Neuronal stem cell (in vitro differentiated cells): ENCODE measurements around the gene SCPEP1.

Source experiments
- DNase-seq: peaks from one replicate; pipeline ENCODE4 v3.0.0-alpha.2; 2013; ENCODE audit warnings: low spot score
- H2AFZ ChIP-seq: one replicate; pipeline ENCODE4 v1.6.1; 2013; ENCODE audit warnings: mild to moderate bottlenecking, low read length, inconsistent platforms
- H2AK5ac ChIP-seq: 2 replicates; pipeline ENCODE4 v1.6.1; 2013; ENCODE audit warnings: low read depth, mild to moderate bottlenecking, inconsistent platforms, low read length, moderate library complexity, mixed read lengths
- H2BK120ac ChIP-seq: 2 replicates; pipeline ENCODE4 v1.6.1; 2013; ENCODE audit warnings: low read depth, mild to moderate bottlenecking, inconsistent platforms, low read length, moderate library complexity, mixed read lengths
- H2BK12ac ChIP-seq: one replicate; pipeline ENCODE4 v1.6.1; 2013; ENCODE audit warnings: low read length, inconsistent platforms
- H2BK15ac ChIP-seq: 2 replicates; pipeline ENCODE4 v1.6.1; 2013; ENCODE audit warnings: mild to moderate bottlenecking, low read length, inconsistent platforms, mixed read lengths
- H2BK5ac ChIP-seq: one replicate; pipeline ENCODE4 v1.6.1; 2013; ENCODE audit warnings: inconsistent platforms, mild to moderate bottlenecking, low read length, moderate library complexity
- H3K14ac ChIP-seq: one replicate; pipeline ENCODE4 v1.6.1; 2013; ENCODE audit warnings: low read length, inconsistent platforms
- H3K18ac ChIP-seq: 2 replicates; pipeline ENCODE4 v1.6.1; 2013; ENCODE audit warnings: low read length, inconsistent platforms
- H3K23ac ChIP-seq: 2 replicates; pipeline ENCODE4 v1.6.1; 2013; ENCODE audit warnings: low read depth, mild to moderate bottlenecking, mixed read lengths, low read length, inconsistent platforms; ENCODE audit not compliant: poor library complexity
- H3K27ac ChIP-seq: replicated peaks from 3 replicates; pipeline ENCODE4 v1.5.1; 2013; ENCODE audit warnings: low read length, inconsistent platforms
- H3K27me3 ChIP-seq, 3 experiments: 2 replicates each; pipeline ENCODE4 v1.6.1; 2013; ENCODE audit warnings: low read length in 3 of 3, mild to moderate bottlenecking in 2 of 3, inconsistent platforms in 1 of 3, low read depth in 1 of 3, mixed read lengths in 1 of 3, moderate library complexity in 1 of 3; ENCODE audit not compliant: control insufficient read depth in 3 of 3, insufficient read depth in 3 of 3
- H3K36me3 ChIP-seq, 2 donors: replicated peaks in 1 of 2; 2 replicates each; pipeline ENCODE4 v1.6.1; 2013; ENCODE audit warnings: low read length in 2 of 2; ENCODE audit not compliant: control insufficient read depth in 2 of 2, insufficient read depth in 2 of 2
- H3K4ac ChIP-seq: 2 replicates; pipeline ENCODE4 v1.6.1; 2013; ENCODE audit warnings: inconsistent platforms, mild to moderate bottlenecking, low read length, moderate library complexity
- H3K4me1 ChIP-seq, 2 donors: 1 replicate in 1 of 2; 2 replicates in 1 of 2; pipeline ENCODE4 v1.6.1; 2013; ENCODE audit warnings: low read length in 2 of 2, low read depth in 1 of 2; ENCODE audit not compliant: control insufficient read depth in 2 of 2, insufficient read depth in 1 of 2
- H3K4me2 ChIP-seq: one replicate; pipeline ENCODE4 v1.6.1; 2013; ENCODE audit warnings: mild to moderate bottlenecking, low read length, inconsistent platforms; ENCODE audit not compliant: insufficient read depth, poor library complexity, severe bottlenecking
- H3K4me3 ChIP-seq, 2 donors: 2 replicates each; pipeline ENCODE4 v1.5.1; 2013; ENCODE audit warnings: low read length in 2 of 2, mild to moderate bottlenecking in 2 of 2, inconsistent platforms in 1 of 2, moderate library complexity in 1 of 2
- H3K79me1 ChIP-seq: one replicate; pipeline ENCODE4 v1.6.1; 2013; ENCODE audit warnings: low read depth, mild to moderate bottlenecking, inconsistent platforms, low read length, moderate library complexity
- H3K9ac ChIP-seq: one replicate; pipeline ENCODE4 v1.6.1; 2013; ENCODE audit warnings: mild to moderate bottlenecking, low read depth, low read length, inconsistent platforms; ENCODE audit not compliant: poor library complexity
- H3K9me3 ChIP-seq, 2 donors: replicated peaks in 1 of 2; 2 replicates each; pipeline versions ENCODE3 to v1.6.1; 2013; ENCODE audit warnings: low read length in 2 of 2, mild to moderate bottlenecking in 2 of 2, inconsistent platforms in 1 of 2, low read depth in 1 of 2, mixed read lengths in 1 of 2, moderate library complexity in 1 of 2; ENCODE audit not compliant: control insufficient read depth in 2 of 2, insufficient read depth in 1 of 2
- H4K8ac ChIP-seq: one replicate; pipeline ENCODE4 v1.6.1; 2013; ENCODE audit warnings: low read depth, mild to moderate bottlenecking, inconsistent platforms, low read length, moderate library complexity
- H4K91ac ChIP-seq: one replicate; pipeline ENCODE4 v1.6.1; 2013; ENCODE audit warnings: low read length, low read depth, mild to moderate bottlenecking, inconsistent platforms; ENCODE audit not compliant: poor library complexity
- WGBS, 2 donors: extraction: QIAGEN DNeasy Blood & Tissue Kit; methylation state at CpG; one replicate each; pipeline ENCODE4 v1.1.7; 2013; ENCODE audit warnings: missing lambda C conversion rate in 2 of 2, mixed read lengths in 1 of 2; ENCODE audit not compliant: insufficient read length in 2 of 2, insufficient replicate concordance in 1 of 2; ENCODE audit errors: extremely low coverage in 2 of 2; 5-methylcytosine and 5-hydroxymethylcytosine counted together

Gene SCPEP1

GRCh38 chr17:57051886-57052361, 74.0 kb downstream of the SCPEP1 start:
- no peak overlapping the region for H4K8ac ChIP-seq
- H2AK5ac ChIP-seq = no peak overlapping the region
- H3K4ac ChIP-seq = no peak overlapping the region
- no peak overlapping the region for H3K23ac ChIP-seq
- H3K4me1 ChIP-seq = peaks cover 7 to 9% of the 10 kb centered on the region in 2 donors
- no peak overlapping the region for H3K14ac ChIP-seq
- no peak overlapping the region for H3K4me2 ChIP-seq
- peaks cover 2% of the 10 kb centered on the region for H3K79me1 ChIP-seq
- H3K4me3 ChIP-seq = no peak overlapping the region
- peaks cover 0 to 2% of the 10 kb centered on the region in 2 donors for H3K9me3 ChIP-seq
- peak overlapping the region; percentile 74 for H3K27ac ChIP-seq
- H2BK120ac ChIP-seq = no peak overlapping the region
- no peaks in the 10 kb centered on the region for H3K27me3 ChIP-seq
- no peak overlapping the region for H2BK15ac ChIP-seq
- H3K36me3 ChIP-seq = no peaks in the 10 kb centered on the region
- no CpG with 5 or more reads among the region's 5 CpGs for WGBS, 2 donors
- no peak for DNase-seq
- peak overlapping the region; percentile 4 for H2AFZ ChIP-seq
- H4K91ac ChIP-seq = no peak overlapping the region
- peak overlapping the region; percentile 90 for H3K18ac ChIP-seq
- no peak overlapping the region for H3K9ac ChIP-seq
- no peak overlapping the region for H2BK12ac ChIP-seq
- H2BK5ac ChIP-seq = no peak overlapping the region
